RWPE2 (cell line): Measurements from ENCODE around the gene CPXM2.

Experiments used
- ATAC-seq: fragments of 200-7000 bp; cut with Tn5 transposase; 3 replicates; pipeline ENCODE4 v1.9.1; 2021; ENCODE audit warnings: low read depth
- DNase-seq: peaks from one replicate; pipeline ENCODE4 v3.0.0-alpha.2; 2020; ENCODE audit warnings: low spot score
- H3K27ac ChIP-seq: fragments of 450-650 bp; 2 replicates; pipeline ENCODE4 v1.5.1; 2017; ENCODE audit warnings: mild to moderate bottlenecking; ENCODE audit not compliant: poor library complexity, severe bottlenecking
- H3K27me3 ChIP-seq: fragments of 250-450 bp; sonication (Bioruptor Pico); 2 replicates; pipeline ENCODE4 v1.5.1; 2021; ENCODE audit warnings: mild to moderate bottlenecking, moderate library complexity; ENCODE audit not compliant: insufficient read depth, poor library complexity, severe bottlenecking
- H3K36me3 ChIP-seq: fragments of 250-450 bp; sonication (Bioruptor Pico); 2 replicates; pipeline ENCODE4 v1.5.1; 2020; ENCODE audit warnings: low read depth, mild to moderate bottlenecking, moderate library complexity
- H3K4me1 ChIP-seq: fragments of 250-450 bp; sonication (Bioruptor Pico); 2 replicates; pipeline ENCODE4 v1.5.1; 2021; ENCODE audit warnings: mild to moderate bottlenecking, moderate library complexity; ENCODE audit not compliant: insufficient read depth, poor library complexity, severe bottlenecking
- H3K4me3 ChIP-seq: fragments of 250-450 bp; sonication (Bioruptor Pico); 2 replicates; pipeline ENCODE4 v1.5.1; 2021; ENCODE audit warnings: mild to moderate bottlenecking, moderate library complexity; ENCODE audit not compliant: severe bottlenecking
- H3K9me3 ChIP-seq: fragments of 250-450 bp; sonication (Bioruptor Pico); 2 replicates; pipeline ENCODE4 v1.5.1; 2021; ENCODE audit warnings: mild to moderate bottlenecking, moderate library complexity; ENCODE audit not compliant: severe bottlenecking
- CTCF ChIP-seq: fragments of 450-650 bp; IDR thresholded peaks from one replicate; pipeline ENCODE4 v1.5.1; 2017; ENCODE audit warnings: mild to moderate bottlenecking, moderate library complexity; ENCODE audit not compliant: poor library complexity, severe bottlenecking

The CPXM2 gene

GRCh38 chr10:123868038-123869019 lies 23.3 kb downstream of the CPXM2 start:
- TF ChIP-seq CTCF, result no peak
- no peak for ATAC-seq
- H3K4me3 ChIP-seq, result no peak overlapping the region
- H3K9me3 ChIP-seq, result no peaks in the 10 kb centered on the region
- DNase-seq, result no peak
- H3K4me1 ChIP-seq, result no peaks in the 10 kb centered on the region
- no peaks in the 10 kb centered on the region for H3K27me3 ChIP-seq
- no peaks in the 10 kb centered on the region for H3K36me3 ChIP-seq
- H3K27ac ChIP-seq, result no peak overlapping the region

GRCh38 chr10:123865880-123866279 lies 25.7 kb downstream of the CPXM2 start:
- Histone ChIP-seq H3K27ac (no peak overlapping the region), H3K36me3 (no peaks in the 10 kb centered on the region), H3K9me3 (no peaks in the 10 kb centered on the region), H3K4me1 (no peaks in the 10 kb centered on the region), H3K4me3 (no peak overlapping the region), H3K27me3 (no peaks in the 10 kb centered on the region)
- no peak for TF ChIP-seq CTCF
- ATAC-seq (no peak), DNase-seq (no peak)

- H3K4me3 ChIP-seq, result no peak overlapping the region
- no peak overlapping the region for H3K27ac ChIP-seq
- no peaks in the 10 kb centered on the region for H3K27me3 ChIP-seq
- H3K4me1 ChIP-seq, result no peaks in the 10 kb centered on the region
- no peaks in the 10 kb centered on the region for H3K36me3 ChIP-seq
- H3K9me3 ChIP-seq, result no peaks in the 10 kb centered on the region
- no peak for ATAC-seq
- no peak for DNase-seq
- TF ChIP-seq CTCF, result no peak
These were observed 26.3 kb downstream of the CPXM2 start for GRCh38 chr10:123865350-123865749.

GRCh38 chr10:123864923-123865322 lies 26.7 kb downstream of the CPXM2 start:
- no peaks in the 10 kb centered on the region for H3K36me3 ChIP-seq
- no peaks in the 10 kb centered on the region for H3K27me3 ChIP-seq
- no peak overlapping the region for H3K27ac ChIP-seq
- DNase-seq (no peak), ATAC-seq (no peak)
- no peaks in the 10 kb centered on the region for H3K4me1 ChIP-seq
- TF ChIP-seq CTCF, result no peak
- H3K9me3 ChIP-seq, result no peaks in the 10 kb centered on the region
- no peak overlapping the region for H3K4me3 ChIP-seq
